ENCODE results near the gene DCST2.

Gene DCST2

DNA sequence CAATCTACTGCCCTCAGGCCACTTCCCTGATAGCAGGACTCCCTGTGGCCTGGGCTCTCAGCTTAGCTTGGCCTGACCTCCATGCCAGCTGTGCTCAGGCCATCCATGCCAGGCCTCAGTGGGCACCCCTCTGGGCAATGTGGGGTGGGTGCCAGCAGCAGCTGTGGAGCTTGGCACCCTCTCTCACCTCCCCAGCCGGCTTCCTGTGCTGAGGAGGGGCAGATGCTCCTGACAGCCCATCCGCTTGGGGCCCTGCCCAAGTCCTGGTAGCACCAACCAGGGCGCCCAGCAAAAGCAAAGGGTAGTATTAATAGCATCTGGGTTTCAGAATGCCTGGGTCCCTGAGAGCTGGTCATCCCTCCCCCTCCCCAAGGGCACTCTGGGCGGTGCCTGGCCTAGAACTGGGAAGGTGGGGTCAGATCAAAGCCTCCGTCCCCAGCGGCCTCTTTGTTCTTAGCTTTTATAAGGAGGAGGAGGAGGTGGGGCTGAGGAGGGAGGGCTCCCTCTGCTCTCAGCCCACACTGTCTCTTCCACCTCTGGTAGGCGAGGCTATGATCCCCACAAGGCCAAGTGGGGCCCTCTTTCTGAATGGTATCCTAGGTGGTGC lies 36.1 kb upstream of the DCST2 start:
- DNase-seq: peak; percentile 67

DNA sequence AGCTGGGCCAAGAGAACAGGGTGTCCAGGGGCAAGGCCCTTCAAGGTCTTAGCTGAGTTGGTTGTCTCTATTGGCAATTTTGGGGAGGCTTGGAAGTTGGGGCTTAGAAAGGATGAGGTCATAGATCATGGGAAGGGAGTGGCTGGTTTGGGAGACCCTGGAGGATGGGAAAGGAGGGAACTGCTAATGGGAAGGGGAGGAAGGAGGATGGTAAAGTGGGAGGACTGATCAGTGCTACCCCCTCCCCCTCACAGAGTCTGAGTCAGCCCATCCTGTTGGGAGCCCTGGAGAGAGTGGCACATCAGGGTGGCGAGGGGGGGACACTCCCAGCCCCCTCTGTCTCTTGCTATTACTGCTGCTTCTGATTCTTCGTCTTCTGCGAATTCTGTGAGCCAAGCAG lies 35.0 kb upstream of the DCST2 start:
- DNase-seq: no peak

- DNase-seq: no peak
These were observed 33.2 kb upstream of the DCST2 start for GRCh38 chr1:155066777-155067176.

DNA sequence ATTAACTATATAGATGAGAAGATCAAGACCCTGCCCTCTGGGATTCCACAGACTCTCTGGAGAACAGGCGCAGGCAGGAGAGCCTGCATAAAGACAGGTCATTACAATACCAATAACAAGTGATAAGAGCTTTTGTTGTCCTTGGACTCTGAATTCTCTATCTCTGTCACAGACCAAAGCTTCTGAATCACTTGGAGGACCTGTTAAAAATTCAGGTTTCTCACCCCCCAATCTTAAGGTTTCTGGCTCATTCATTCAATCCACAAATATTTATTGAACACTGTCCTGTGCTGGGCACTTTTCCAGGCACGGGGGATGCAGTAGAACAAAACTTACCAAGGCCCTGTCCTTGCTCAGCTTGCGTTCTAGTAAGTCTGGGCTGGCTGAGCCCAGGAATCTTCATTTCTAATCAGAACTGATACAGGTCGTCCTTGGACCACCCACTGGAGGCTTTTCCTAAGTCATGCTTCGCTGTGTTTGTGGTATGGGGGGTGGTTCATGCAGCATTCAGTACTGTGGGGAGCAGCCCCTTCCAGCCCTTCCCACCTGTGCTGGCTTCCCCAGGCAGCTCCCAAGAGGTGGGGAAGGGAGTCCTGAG lies 31.4 kb upstream of the DCST2 start:
- DNase-seq: no peak

DNA sequence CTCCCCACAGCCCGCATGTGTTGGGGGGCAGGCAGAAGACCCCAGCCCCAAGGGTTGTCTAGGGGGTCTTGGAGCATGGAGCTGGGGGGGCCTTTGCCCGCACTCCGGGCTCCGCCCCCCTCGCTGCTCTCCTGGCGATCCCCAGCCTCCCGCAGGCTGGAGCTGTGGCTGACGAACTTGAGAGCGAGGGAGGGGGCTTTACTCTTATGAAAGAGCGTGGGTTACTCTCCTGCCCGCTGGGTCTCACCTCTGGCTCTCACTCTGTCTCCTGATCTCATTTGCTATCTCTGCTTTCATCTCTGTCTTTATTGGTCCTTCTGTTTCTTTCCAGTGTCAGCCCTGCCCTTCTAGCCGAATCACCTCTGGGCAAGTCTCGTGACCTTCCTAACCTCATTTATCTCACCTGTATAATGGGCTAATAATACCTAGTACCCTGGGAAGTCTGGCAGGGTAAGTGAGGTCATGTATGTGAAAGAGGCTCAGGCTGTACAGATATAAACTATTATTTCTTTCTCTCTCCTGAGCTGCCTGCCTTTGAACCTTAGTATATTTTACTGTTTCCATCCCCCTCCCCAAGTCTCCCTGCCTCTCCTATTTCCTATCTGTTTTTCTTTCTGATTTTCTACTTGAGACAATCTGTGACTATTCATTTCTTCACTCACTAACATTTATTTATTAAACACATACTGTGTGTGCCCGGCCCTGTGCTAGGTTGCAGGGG lies 30.7 kb upstream of the DCST2 start:
- peak; percentile 40 for DNase-seq

- peak; percentile 76 for DNase-seq
These were observed 30.0 kb upstream of the DCST2 start, which contains the start of gene EFNA4 for GRCh38 chr1:155063550-155064110. EFNA4 (plus strand) TSS chr1:155063740; CDS start chr1:155063824, 84 bp downstream.

- peak; percentile 60 for DNase-seq
These were observed 29.3 kb upstream of the DCST2 start for GRCh38 chr1:155062702-155063411.

- no peak for DNase-seq
These were observed 28.6 kb upstream of the DCST2 start for GRCh38 chr1:155062151-155062686.

GRCh38 chr1:155061381-155062150 lies 28.0 kb upstream of the DCST2 start:
- peak; percentile 88 for DNase-seq

DNA sequence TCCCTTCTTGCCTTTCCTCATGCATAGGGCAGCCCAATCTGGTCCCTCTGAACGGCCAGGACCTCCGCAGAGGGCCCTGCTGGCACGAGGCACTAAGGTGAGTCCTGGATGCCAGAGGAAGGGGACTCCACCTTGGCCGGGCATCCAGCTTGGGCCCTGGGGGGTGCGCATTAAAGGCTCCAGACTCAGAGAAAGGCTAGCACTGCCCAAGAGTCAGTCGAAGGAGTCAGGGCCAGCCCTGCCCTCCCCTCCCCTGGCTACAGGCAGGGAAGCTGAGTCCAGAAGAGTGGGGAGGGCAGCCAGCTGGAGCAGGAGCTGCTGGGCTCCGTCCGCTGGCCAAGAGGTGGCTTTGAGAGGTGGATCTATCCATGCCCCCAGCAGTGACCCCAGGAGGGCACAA lies 27.2 kb upstream of the DCST2 start:
- DNase-seq: no peak

- DNase-seq: no peak
These were observed 24.2 kb upstream of the DCST2 start for GRCh38 chr1:155057788-155058211.

GRCh38 chr1:155057104-155057503 lies 23.5 kb upstream of the DCST2 start:
- no peak for DNase-seq

DNA sequence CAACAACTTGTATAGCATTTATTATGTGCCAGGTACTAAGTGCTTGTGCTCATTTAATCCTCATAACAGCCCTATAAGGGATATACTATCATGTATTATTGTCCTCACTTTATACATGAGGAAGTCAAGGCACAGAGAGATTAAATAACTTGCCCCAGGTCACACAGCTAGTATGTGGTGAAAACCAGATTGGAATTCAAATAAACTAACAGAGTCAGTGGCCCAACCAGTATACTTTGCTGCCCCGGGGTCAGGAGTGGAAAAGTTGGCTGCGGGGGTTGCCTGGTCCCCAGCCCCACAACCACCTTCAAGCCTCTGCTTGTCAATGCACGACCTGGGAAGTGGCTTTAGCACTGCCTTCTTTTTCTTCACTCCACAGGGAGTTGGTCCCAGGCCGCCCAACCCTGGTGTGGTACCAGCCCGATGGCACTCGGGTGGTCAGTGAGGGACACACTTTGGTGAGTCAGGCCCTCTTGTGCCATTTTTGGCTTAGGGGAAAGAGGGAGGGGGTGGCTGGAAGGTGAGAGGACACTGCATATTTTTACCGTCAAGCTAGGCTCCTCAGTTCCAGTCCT lies 20.0 kb upstream of the DCST2 start:
- no peak for DNase-seq

- DNase-seq: peak; percentile 68
These were observed 19.1 kb upstream of the DCST2 start for GRCh38 chr1:155052439-155053395.

DNA sequence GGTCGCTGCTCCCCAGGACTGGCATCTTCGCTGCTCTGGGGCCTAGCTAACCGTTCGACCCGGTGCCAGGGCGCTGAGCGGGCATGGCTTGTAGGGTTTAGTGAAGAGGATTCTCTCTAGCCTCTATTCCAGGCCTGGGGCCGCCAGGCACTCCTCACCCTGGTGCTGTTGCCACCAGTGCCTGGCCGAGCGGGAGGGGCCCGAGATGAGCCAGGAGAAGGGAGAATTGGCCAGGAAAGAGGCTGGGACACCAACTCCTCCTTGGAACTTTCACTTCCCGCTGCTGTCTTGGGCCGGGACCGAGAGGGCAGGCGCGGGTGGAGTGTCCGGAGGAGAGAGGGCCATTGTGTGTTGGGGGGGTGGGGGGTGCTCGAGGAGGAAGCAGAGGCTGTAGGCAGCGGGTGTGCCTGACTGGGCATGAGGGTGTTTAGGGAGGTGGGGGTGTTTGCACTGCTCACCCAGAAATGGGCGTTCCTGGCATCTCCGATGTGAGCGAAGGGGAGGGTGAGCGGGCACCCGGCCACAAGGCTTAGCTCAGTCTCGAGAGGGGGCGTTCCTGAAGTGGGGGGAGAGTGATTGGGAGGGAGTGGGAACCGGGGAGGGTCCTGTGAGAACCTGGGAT lies 18.3 kb upstream of the DCST2 start:
- peak; percentile 21 for DNase-seq

- DNase-seq: no peak
These were observed 17.8 kb upstream of the DCST2 start for GRCh38 chr1:155051342-155051776.

DNA sequence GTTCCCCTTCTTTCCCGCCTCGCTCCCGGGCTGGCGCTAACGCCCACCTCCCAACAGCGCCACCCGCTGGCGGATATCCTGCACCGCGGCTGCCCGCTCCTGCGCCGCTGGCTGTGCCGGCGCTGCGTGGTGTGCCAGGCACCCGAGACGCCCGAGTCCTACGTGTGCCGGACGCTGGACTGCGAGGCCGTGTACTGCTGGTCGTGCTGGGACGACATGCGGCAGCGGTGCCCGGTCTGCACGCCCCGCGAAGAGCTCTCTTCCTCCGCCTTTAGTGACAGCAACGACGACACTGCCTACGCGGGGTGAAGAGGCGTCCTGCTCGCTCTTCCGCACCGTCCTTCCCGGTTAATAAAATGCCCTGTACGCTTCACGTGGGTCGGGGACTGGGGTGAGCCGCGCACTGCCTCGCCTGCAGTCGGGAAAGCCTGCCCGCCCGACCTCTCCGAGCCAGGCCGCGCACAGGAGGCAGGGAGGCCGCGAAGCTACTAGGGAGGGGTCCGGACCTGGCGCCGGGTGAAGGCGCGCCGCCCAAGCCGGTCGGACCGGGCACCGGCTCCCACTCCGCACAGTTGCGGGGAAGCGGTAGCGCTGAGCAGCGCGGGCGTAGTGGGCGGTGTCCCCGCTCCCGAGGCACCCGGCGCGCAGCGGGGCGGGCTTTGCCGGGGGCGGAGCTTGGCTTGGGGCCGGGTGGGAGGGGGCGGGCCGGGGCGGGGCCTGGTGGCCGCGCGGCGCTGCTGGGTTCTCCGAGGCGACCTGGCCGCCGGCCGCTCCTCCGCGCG lies 17.2 kb upstream of the DCST2 start, which contains the start of gene ADAM15:
ADAM15 (plus strand) TSS at position 757 of the 782 bp plus-strand sequence. CDS start 71 bp downstream, outside the sequence.
- peak; percentile 53 for DNase-seq

GRCh38 chr1:155049651-155050559 lies 16.3 kb upstream of the DCST2 start:
- peak; percentile 18 for DNase-seq

Measured in NCI-H2171 treated with DMSO at 0.1 percent for 48 hours (cell line).